ENCODE results near the gene SERPINA1.
"Not testable (repeated sequence)": the region's sequence is repeated elsewhere in the genome, so short reads cannot be mapped to it uniquely, and the experiment has no call there.

SERPINA1 gene

GRCh38 chr14:94374749-94375260 is 13.6 kb downstream of the SERPINA1 start:
- DNase-seq (ENCODE audit: low spot score), result no peak
- no peaks in the 10 kb centered on the region for H3K9me3 Mint-ChIP-seq
- H3K27ac Mint-ChIP-seq, result no peak overlapping the region
- no peaks in the 10 kb centered on the region for H3K27me3 Mint-ChIP-seq (ENCODE audit: low read depth)
- no peaks in the 10 kb centered on the region for H3K4me1 Mint-ChIP-seq (ENCODE audit: low read depth)
- H3K4me3 Mint-ChIP-seq, result no peak overlapping the region
- H3K36me3 Mint-ChIP-seq (ENCODE audit: low read depth), result no peaks in the 10 kb centered on the region

- no peak overlapping the region for H3K27ac Mint-ChIP-seq
- H3K36me3 Mint-ChIP-seq (ENCODE audit: low read depth), result no peaks in the 10 kb centered on the region
- no peaks in the 10 kb centered on the region for H3K27me3 Mint-ChIP-seq (ENCODE audit: low read depth)
- DNase-seq (ENCODE audit: low spot score), result no peak
- H3K9me3 Mint-ChIP-seq, result no peaks in the 10 kb centered on the region
- no peak overlapping the region for H3K4me3 Mint-ChIP-seq
- H3K4me1 Mint-ChIP-seq (ENCODE audit: low read depth), result no peaks in the 10 kb centered on the region
Observed at GRCh38 chr14:94374116-94374515, 14.3 kb downstream of the SERPINA1 start.

GRCh38 chr14:94373708-94374107 is 14.7 kb downstream of the SERPINA1 start:
- Mint-ChIP-seq H3K4me3 (no peak overlapping the region), H3K27ac (no peak overlapping the region), H3K4me1 (ENCODE audit: low read depth) (no peaks in the 10 kb centered on the region), H3K36me3 (ENCODE audit: low read depth) (no peaks in the 10 kb centered on the region), H3K27me3 (ENCODE audit: low read depth) (no peaks in the 10 kb centered on the region), H3K9me3 (no peaks in the 10 kb centered on the region)
- DNase-seq (ENCODE audit: low spot score), result no peak

GRCh38 chr14:94372021-94372605 is 16.3 kb downstream of the SERPINA1 start:
- Mint-ChIP-seq H3K27me3 (ENCODE audit: low read depth) (no peaks in the 10 kb centered on the region), H3K4me1 (ENCODE audit: low read depth) (no peaks in the 10 kb centered on the region)

GRCh38 chr14:94370524-94370910 is 17.9 kb downstream of the SERPINA1 start:
- H3K4me1 Mint-ChIP-seq (ENCODE audit: low read depth), result no peaks in the 10 kb centered on the region
- no peak overlapping the region for H3K4me3 Mint-ChIP-seq
- no peak for DNase-seq (ENCODE audit: low spot score)
- no peaks in the 10 kb centered on the region for H3K9me3 Mint-ChIP-seq
- peak overlapping the region; percentile 2 for H3K27ac Mint-ChIP-seq
- no peaks in the 10 kb centered on the region for H3K36me3 Mint-ChIP-seq (ENCODE audit: low read depth)
- no peaks in the 10 kb centered on the region for H3K27me3 Mint-ChIP-seq (ENCODE audit: low read depth)

More at GRCh38 chr14:94372021-94372605, 16.3 kb downstream of the SERPINA1 start:
- H3K4me3 Mint-ChIP-seq, result no peak overlapping the region
- DNase-seq (ENCODE audit: low spot score), result no peak
- no peaks in the 10 kb centered on the region for H3K36me3 Mint-ChIP-seq (ENCODE audit: low read depth)
- no peak overlapping the region for H3K27ac Mint-ChIP-seq
- no peaks in the 10 kb centered on the region for H3K9me3 Mint-ChIP-seq

- not testable (repeated sequence) for H3K36me3 Mint-ChIP-seq (ENCODE audit: low read depth); H3K9me3 Mint-ChIP-seq; DNase-seq (ENCODE audit: low spot score); H3K4me3 Mint-ChIP-seq; H3K27ac Mint-ChIP-seq; H3K27me3 Mint-ChIP-seq (ENCODE audit: low read depth); H3K4me1 Mint-ChIP-seq (ENCODE audit: low read depth)
Observed at GRCh38 chr14:94369766-94370523, 18.5 kb downstream of the SERPINA1 start.

GRCh38 chr14:94368956-94369355 is 19.4 kb downstream of the SERPINA1 start:
- Mint-ChIP-seq H3K36me3 (ENCODE audit: low read depth) (no peaks in the 10 kb centered on the region), H3K4me1 (ENCODE audit: low read depth) (no peaks in the 10 kb centered on the region)

GRCh38 chr14:94368243-94368590 is 20.2 kb downstream of the SERPINA1 start:
- no peak for DNase-seq (ENCODE audit: low spot score)
- Mint-ChIP-seq H3K27me3 (ENCODE audit: low read depth) (no peaks in the 10 kb centered on the region), H3K4me1 (ENCODE audit: low read depth) (no peaks in the 10 kb centered on the region), H3K9me3 (no peaks in the 10 kb centered on the region), H3K27ac (no peak overlapping the region), H3K36me3 (ENCODE audit: low read depth) (no peaks in the 10 kb centered on the region), H3K4me3 (no peak overlapping the region)

More at GRCh38 chr14:94368956-94369355, 19.4 kb downstream of the SERPINA1 start:
- Mint-ChIP-seq H3K27ac (no peak overlapping the region), H3K4me3 (no peak overlapping the region), H3K9me3 (no peaks in the 10 kb centered on the region), H3K27me3 (ENCODE audit: low read depth) (no peaks in the 10 kb centered on the region)
- DNase-seq (ENCODE audit: low spot score), result no peak

- no peaks in the 10 kb centered on the region for H3K36me3 Mint-ChIP-seq (ENCODE audit: low read depth)
- H3K27ac Mint-ChIP-seq, result no peak overlapping the region
- no peak overlapping the region for H3K4me3 Mint-ChIP-seq
- H3K27me3 Mint-ChIP-seq (ENCODE audit: low read depth), result no peaks in the 10 kb centered on the region
- no peaks in the 10 kb centered on the region for H3K4me1 Mint-ChIP-seq (ENCODE audit: low read depth)
- no peaks in the 10 kb centered on the region for H3K9me3 Mint-ChIP-seq
- no peak for DNase-seq (ENCODE audit: low spot score)
Observed at GRCh38 chr14:94367347-94368242, 20.8 kb downstream of the SERPINA1 start.

GRCh38 chr14:94366146-94366915 is 22.1 kb downstream of the SERPINA1 start, which contains the start of gene SERPINA2:
SERPINA2 (minus strand) TSS chr14:94366698.
- Mint-ChIP-seq H3K36me3 (ENCODE audit: low read depth) (no peaks in the 10 kb centered on the region), H3K4me1 (ENCODE audit: low read depth) (no peaks in the 10 kb centered on the region), H3K27ac (no peak within 1 kb of the TSS), H3K27me3 (ENCODE audit: low read depth) (no peaks in the 10 kb centered on the region), H3K9me3 (no peaks in the 10 kb centered on the region), H3K4me3 (no peak within 1 kb of the TSS)
- no peak for DNase-seq (ENCODE audit: low spot score)

GRCh38 chr14:94365624-94366023 is 22.8 kb downstream of the SERPINA1 start:
- no peak for DNase-seq (ENCODE audit: low spot score)
- Mint-ChIP-seq H3K4me3 (no peak overlapping the region), H3K4me1 (ENCODE audit: low read depth) (no peaks in the 10 kb centered on the region), H3K36me3 (ENCODE audit: low read depth) (no peaks in the 10 kb centered on the region), H3K27ac (no peak overlapping the region), H3K27me3 (ENCODE audit: low read depth) (no peaks in the 10 kb centered on the region), H3K9me3 (no peaks in the 10 kb centered on the region)

- Mint-ChIP-seq H3K27ac (no peak overlapping the region), H3K4me3 (no peak overlapping the region), H3K9me3 (no peaks in the 10 kb centered on the region), H3K27me3 (ENCODE audit: low read depth) (no peaks in the 10 kb centered on the region), H3K36me3 (ENCODE audit: low read depth) (no peaks in the 10 kb centered on the region), H3K4me1 (ENCODE audit: low read depth) (no peaks in the 10 kb centered on the region)
- no peak for DNase-seq (ENCODE audit: low spot score)
Observed at GRCh38 chr14:94364964-94365363, 23.4 kb downstream of the SERPINA1 start.

GRCh38 chr14:94364037-94364436 is 24.4 kb downstream of the SERPINA1 start:
- H3K4me1 Mint-ChIP-seq (ENCODE audit: low read depth), result no peaks in the 10 kb centered on the region

More at GRCh38 chr14:94364037-94364436, 24.4 kb downstream of the SERPINA1 start:
- Mint-ChIP-seq H3K9me3 (no peaks in the 10 kb centered on the region), H3K36me3 (ENCODE audit: low read depth) (no peaks in the 10 kb centered on the region), H3K4me3 (no peak overlapping the region), H3K27me3 (ENCODE audit: low read depth) (peaks cover 3% of the 10 kb centered on the region), H3K27ac (no peak overlapping the region)
- DNase-seq (ENCODE audit: low spot score), result no peak

Measured in T-helper 2 cell treated with Interferon-gamma antibody and Interleukin-4, amounts not matched to agents 5 μg/mL and 100 μg/mL, for 36 hours (primary cell).